Stimulated activated CD8-positive, alpha-beta memory T cell treated with anti-CD3 and anti-CD28 coated beads, Interleukin-4, amount 100 ng/mL, for 1 hour (primary cell): ENCODE results near the gene LGMN.

Experiments used
- DNase-seq, 2 donors: peaks; one replicate each; pipeline ENCODE4 v3.0.0-alpha.2; 2020; ENCODE audit warnings: low read depth in 2 of 2, low spot score in 1 of 2

The LGMN gene

DNA sequence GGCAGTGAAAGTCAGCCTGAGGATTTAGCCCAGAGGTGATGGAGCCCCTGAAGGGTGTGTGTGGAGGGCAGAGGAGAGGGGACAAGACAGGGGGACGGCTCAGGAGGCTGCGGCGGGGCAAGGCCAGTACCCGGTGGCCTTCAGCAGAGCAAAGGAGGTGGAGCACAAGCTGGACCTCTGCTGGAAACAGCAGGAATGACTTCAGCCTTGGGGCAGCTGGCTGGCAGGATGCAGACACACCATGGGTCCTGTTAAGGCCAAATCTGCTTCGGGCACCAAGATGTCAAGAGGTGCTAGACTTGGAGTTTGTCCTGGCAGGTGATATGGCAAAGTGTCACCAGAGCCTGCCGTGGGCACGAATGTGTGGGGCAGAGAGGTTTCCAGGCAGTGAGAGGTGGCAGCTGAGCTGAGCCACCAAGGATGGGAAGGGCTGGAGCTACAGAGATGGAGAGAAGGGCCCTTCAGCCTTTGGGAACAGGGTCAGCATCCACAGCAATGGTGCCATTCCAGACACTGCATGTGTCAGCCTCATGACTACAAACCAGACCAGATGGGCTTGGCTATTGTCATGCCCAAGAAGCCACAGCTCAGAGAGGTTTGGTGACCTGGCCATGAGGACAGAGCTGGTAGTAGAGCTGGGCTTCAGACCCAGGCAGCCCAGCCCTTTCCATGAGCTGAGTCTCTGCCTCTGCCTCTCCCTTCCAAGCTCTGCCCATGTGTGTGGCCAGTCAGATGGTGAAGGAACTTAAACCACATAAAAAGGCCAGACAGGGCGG, 91.9 kb downstream of the LGMN start:
- DNase-seq = no peak

DNA sequence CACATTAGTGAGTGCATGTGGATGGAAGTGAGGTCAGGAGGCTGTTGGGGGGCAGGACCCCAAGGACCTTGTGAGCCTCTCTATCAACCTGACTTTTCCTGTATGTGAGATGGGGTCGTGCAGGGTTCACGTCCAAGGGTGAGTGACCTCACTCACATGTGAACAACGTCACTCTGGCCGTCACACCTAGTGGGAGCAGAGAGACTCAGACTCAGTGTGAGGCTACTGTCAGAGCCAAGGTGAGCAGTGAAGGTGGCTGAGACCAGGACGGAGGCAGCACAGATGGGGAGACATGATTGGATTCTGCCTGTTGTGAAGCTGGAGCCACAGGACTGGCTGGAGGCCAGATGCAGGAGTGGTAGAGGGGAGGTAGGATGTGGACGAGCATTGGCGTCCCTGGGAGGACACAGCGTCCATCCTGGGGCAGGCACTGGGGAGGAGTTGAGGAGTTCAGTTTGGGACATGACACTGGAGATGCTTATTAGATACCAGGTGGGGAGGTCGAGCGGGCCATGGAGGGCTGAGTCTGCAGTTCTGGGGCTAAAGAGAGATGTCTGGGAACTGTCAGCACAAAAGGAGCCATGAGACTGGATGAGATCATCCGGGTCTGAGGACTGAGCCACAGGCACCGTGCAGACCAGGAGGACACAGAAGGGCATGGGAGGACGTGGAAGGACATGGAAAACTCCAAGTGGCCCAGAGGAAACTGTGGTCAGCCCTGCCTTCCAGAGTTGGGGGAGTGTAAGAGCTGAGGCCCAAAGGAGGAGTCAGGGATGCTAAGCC, 92.8 kb downstream of the LGMN start:
- DNase-seq = no peak

DNA sequence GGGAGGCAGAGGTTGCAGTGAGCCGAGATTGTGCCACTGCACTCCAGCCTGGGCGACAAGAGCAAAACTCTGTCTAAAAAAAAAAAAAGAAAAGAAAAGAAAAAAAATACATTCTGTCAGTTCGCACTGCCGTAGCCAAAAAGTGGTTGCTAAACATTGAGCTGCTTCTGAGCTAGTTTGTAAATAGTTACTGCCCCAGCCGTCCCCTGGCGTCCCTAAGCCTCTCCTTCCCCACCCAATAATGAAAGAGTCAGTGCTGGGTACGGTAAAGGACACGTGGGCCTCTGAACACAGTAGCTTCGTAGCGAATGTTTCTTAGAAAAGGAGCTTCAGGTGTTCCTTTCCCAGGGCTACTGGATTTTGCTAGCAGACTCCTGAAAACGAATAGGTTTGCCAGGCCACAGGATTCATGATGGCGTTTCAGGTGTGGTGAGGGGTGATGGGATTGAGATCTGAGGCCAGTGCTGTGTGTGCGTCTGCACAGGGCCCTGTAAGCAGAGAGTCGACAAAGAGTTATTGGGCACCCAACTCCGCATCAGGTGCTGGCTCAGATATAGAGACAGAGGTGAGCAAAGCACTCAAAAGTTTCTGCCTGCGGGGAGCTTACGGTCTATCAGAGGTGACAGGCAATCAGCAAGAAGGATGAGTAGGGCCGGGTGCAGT, 94.1 kb downstream of the LGMN start:
- no peak for DNase-seq
